ENCODE measurements around the gene HSF4.

HSF4 gene

GRCh38 chr16:67194260-67194659 is 29.7 kb downstream of the HSF4 start:
- no peak overlapping the region for H2BK12ac ChIP-seq (ENCODE audit: low read length in 2 of 2)
- H2AFZ ChIP-seq (ENCODE audit: low read depth, low read length) = no peak overlapping the region
- peak overlapping the region in 1 of 2 experiments; percentile 99 for H3K4me3 ChIP-seq (ENCODE audit: insufficient read depth in 1 of 2, low read depth in 1 of 2, low read length in 2 of 2)
- H3K9ac ChIP-seq (ENCODE audit: low read length) = peak overlapping the region; percentile 98
- H3K4me2 ChIP-seq (ENCODE audit: low read length, poor library complexity, severe bottlenecking) = no peak overlapping the region
- H3K4ac ChIP-seq (ENCODE audit: low read depth in 1 of 2, low read length in 2 of 2) = no peak overlapping the region
- peaks cover 56 to 59% of the 10 kb centered on the region in 2 experiments for H3K36me3 ChIP-seq (ENCODE audit: control insufficient read depth in 1 of 2, insufficient read depth in 2 of 2, low read depth in 1 of 2, low read length in 2 of 2)
- no peak overlapping the region for H2BK120ac ChIP-seq (ENCODE audit: low read depth, low read length)
- no peak overlapping the region for H4K8ac ChIP-seq (ENCODE audit: low read length)
- H3K4me1 ChIP-seq (ENCODE audit: control insufficient read depth, insufficient read depth, low read depth, low read length) = peaks cover 36% of the 10 kb centered on the region
- no peak overlapping the region for H3K14ac ChIP-seq (ENCODE audit: low read length in 2 of 2)
- H3K23ac ChIP-seq (ENCODE audit: low read length in 2 of 2) = no peak overlapping the region
- no peak overlapping the region for H2BK5ac ChIP-seq (ENCODE audit: low read depth, low read length, poor library complexity, severe bottlenecking)
- H2AK5ac ChIP-seq (ENCODE audit: low read length, severe bottlenecking) = no peak overlapping the region
- DNase-seq = no peak
- H3K27ac ChIP-seq (ENCODE audit: low read length, poor library complexity, severe bottlenecking) = no peak overlapping the region
- H4K91ac ChIP-seq (ENCODE audit: low read length) = no peak overlapping the region
- 100% methylated on average over 4 of the region's 6 CpGs for WGBS
- H3K18ac ChIP-seq (ENCODE audit: low read depth in 1 of 2, low read length in 2 of 2) = no peak overlapping the region
- peaks cover 30% of the 10 kb centered on the region for H3K79me1 ChIP-seq (replicated peaks; ENCODE audit: low read length, poor library complexity, severe bottlenecking)
- no peak overlapping the region for H2BK15ac ChIP-seq (ENCODE audit: low read depth, poor library complexity, severe bottlenecking)
- no peaks in the 10 kb centered on the region for H3K9me3 ChIP-seq (ENCODE audit: control insufficient read depth, low read length)
- no peaks in the 10 kb centered on the region for H3K27me3 ChIP-seq (ENCODE audit: control insufficient read depth in 1 of 2, insufficient read depth in 1 of 2, low read length in 2 of 2)

- 86% methylated on average over 5 of the region's 5 CpGs for WGBS
- Histone ChIP-seq H3K4me2 (ENCODE audit: low read length, poor library complexity, severe bottlenecking) (no peak overlapping the region), H3K23ac (ENCODE audit: low read length in 2 of 2) (no peak overlapping the region), H2BK15ac (ENCODE audit: low read depth, poor library complexity, severe bottlenecking) (no peak overlapping the region), H3K36me3 (ENCODE audit: control insufficient read depth in 1 of 2, insufficient read depth in 2 of 2, low read depth in 1 of 2, low read length in 2 of 2) (peaks cover 56 to 74% of the 10 kb centered on the region in 2 experiments), H3K79me1 (replicated peaks; ENCODE audit: low read length, poor library complexity, severe bottlenecking) (peaks cover 35% of the 10 kb centered on the region), H3K9ac (ENCODE audit: low read length) (no peak overlapping the region), H2AFZ (ENCODE audit: low read depth, low read length) (no peak overlapping the region), H4K91ac (ENCODE audit: low read length) (no peak overlapping the region), H2BK120ac (ENCODE audit: low read depth, low read length) (no peak overlapping the region), H4K8ac (ENCODE audit: low read length) (no peak overlapping the region), H3K27ac (ENCODE audit: low read length, poor library complexity, severe bottlenecking) (no peak overlapping the region), H3K18ac (ENCODE audit: low read depth in 1 of 2, low read length in 2 of 2) (no peak overlapping the region), H3K14ac (ENCODE audit: low read length in 2 of 2) (no peak overlapping the region), H2BK12ac (ENCODE audit: low read length in 2 of 2) (no peak overlapping the region), H3K4me1 (ENCODE audit: control insufficient read depth, insufficient read depth, low read depth, low read length) (peaks cover 31% of the 10 kb centered on the region), H2BK5ac (ENCODE audit: low read depth, low read length, poor library complexity, severe bottlenecking) (no peak overlapping the region), H3K9me3 (ENCODE audit: control insufficient read depth, low read length) (no peaks in the 10 kb centered on the region), H3K4me3 (ENCODE audit: insufficient read depth in 1 of 2, low read depth in 1 of 2, low read length in 2 of 2) (no peak overlapping the region), H3K4ac (ENCODE audit: low read depth in 1 of 2, low read length in 2 of 2) (no peak overlapping the region), H3K27me3 (ENCODE audit: control insufficient read depth in 1 of 2, insufficient read depth in 1 of 2, low read length in 2 of 2) (no peaks in the 10 kb centered on the region), H2AK5ac (ENCODE audit: low read length, severe bottlenecking) (no peak overlapping the region)
- DNase-seq = no peak
Measured at GRCh38 chr16:67195676-67196075, 31.1 kb downstream of the HSF4 start.

- Histone ChIP-seq H2BK15ac (ENCODE audit: low read depth, poor library complexity, severe bottlenecking) (no peak overlapping the region), H2BK120ac (ENCODE audit: low read depth, low read length) (no peak overlapping the region), H3K79me1 (replicated peaks; ENCODE audit: low read length, poor library complexity, severe bottlenecking) (peaks cover 37% of the 10 kb centered on the region), H3K4me1 (ENCODE audit: control insufficient read depth, insufficient read depth, low read depth, low read length) (peaks cover 28% of the 10 kb centered on the region), H3K4ac (ENCODE audit: low read depth in 1 of 2, low read length in 2 of 2) (no peak overlapping the region), H2BK12ac (ENCODE audit: low read length in 2 of 2) (no peak overlapping the region), H3K36me3 (ENCODE audit: control insufficient read depth in 1 of 2, insufficient read depth in 2 of 2, low read depth in 1 of 2, low read length in 2 of 2) (peaks cover 59 to 84% of the 10 kb centered on the region in 2 experiments), H3K18ac (ENCODE audit: low read depth in 1 of 2, low read length in 2 of 2) (no peak overlapping the region), H3K27ac (ENCODE audit: low read length, poor library complexity, severe bottlenecking) (no peak overlapping the region), H2BK5ac (ENCODE audit: low read depth, low read length, poor library complexity, severe bottlenecking) (no peak overlapping the region), H2AFZ (ENCODE audit: low read depth, low read length) (no peak overlapping the region), H3K4me2 (ENCODE audit: low read length, poor library complexity, severe bottlenecking) (no peak overlapping the region), H3K9ac (ENCODE audit: low read length) (no peak overlapping the region), H4K91ac (ENCODE audit: low read length) (no peak overlapping the region), H3K9me3 (ENCODE audit: control insufficient read depth, low read length) (no peaks in the 10 kb centered on the region), H2AK5ac (ENCODE audit: low read length, severe bottlenecking) (no peak overlapping the region), H3K27me3 (ENCODE audit: control insufficient read depth in 1 of 2, insufficient read depth in 1 of 2, low read length in 2 of 2) (no peaks in the 10 kb centered on the region), H4K8ac (ENCODE audit: low read length) (no peak overlapping the region), H3K23ac (ENCODE audit: low read length in 2 of 2) (no peak overlapping the region), H3K14ac (ENCODE audit: low read length in 2 of 2) (no peak overlapping the region), H3K4me3 (ENCODE audit: insufficient read depth in 1 of 2, low read depth in 1 of 2, low read length in 2 of 2) (no peak overlapping the region)
- 100% methylated on average over 1 of the region's 1 CpG for WGBS
- DNase-seq = no peak
Measured at GRCh38 chr16:67196881-67197280, 32.3 kb downstream of the HSF4 start.

- H3K23ac ChIP-seq (ENCODE audit: low read length in 2 of 2) = no peak overlapping the region
- H2BK12ac ChIP-seq (ENCODE audit: low read length in 2 of 2) = no peak overlapping the region
- H2AFZ ChIP-seq (ENCODE audit: low read depth, low read length) = no peak overlapping the region
- H3K9ac ChIP-seq (ENCODE audit: low read length) = peak overlapping the region; percentile 25
- H3K4ac ChIP-seq (ENCODE audit: low read depth in 1 of 2, low read length in 2 of 2) = no peak overlapping the region
- H3K9me3 ChIP-seq (ENCODE audit: control insufficient read depth, low read length) = no peaks in the 10 kb centered on the region
- H2BK120ac ChIP-seq (ENCODE audit: low read depth, low read length) = no peak overlapping the region
- no peak overlapping the region for H3K4me3 ChIP-seq (ENCODE audit: insufficient read depth in 1 of 2, low read depth in 1 of 2, low read length in 2 of 2)
- WGBS = 91% methylated on average over 6 of the region's 6 CpGs
- no peak overlapping the region for H4K8ac ChIP-seq (ENCODE audit: low read length)
- DNase-seq = no peak
- H2AK5ac ChIP-seq (ENCODE audit: low read length, severe bottlenecking) = no peak overlapping the region
- H3K14ac ChIP-seq (ENCODE audit: low read length in 2 of 2) = no peak overlapping the region
- H2BK15ac ChIP-seq (ENCODE audit: low read depth, poor library complexity, severe bottlenecking) = no peak overlapping the region
- no peak overlapping the region for H4K91ac ChIP-seq (ENCODE audit: low read length)
- H2BK5ac ChIP-seq (ENCODE audit: low read depth, low read length, poor library complexity, severe bottlenecking) = no peak overlapping the region
- peaks cover 37% of the 10 kb centered on the region for H3K79me1 ChIP-seq (replicated peaks; ENCODE audit: low read length, poor library complexity, severe bottlenecking)
- H3K36me3 ChIP-seq (ENCODE audit: control insufficient read depth in 1 of 2, insufficient read depth in 2 of 2, low read depth in 1 of 2, low read length in 2 of 2) = peaks cover 59 to 92% of the 10 kb centered on the region in 2 experiments
- no peak overlapping the region for H3K4me2 ChIP-seq (ENCODE audit: low read length, poor library complexity, severe bottlenecking)
- peaks cover 28% of the 10 kb centered on the region for H3K4me1 ChIP-seq (ENCODE audit: control insufficient read depth, insufficient read depth, low read depth, low read length)
- no peak overlapping the region for H3K18ac ChIP-seq (ENCODE audit: low read depth in 1 of 2, low read length in 2 of 2)
- no peak overlapping the region for H3K27ac ChIP-seq (ENCODE audit: low read length, poor library complexity, severe bottlenecking)
- no peaks in the 10 kb centered on the region for H3K27me3 ChIP-seq (ENCODE audit: control insufficient read depth in 1 of 2, insufficient read depth in 1 of 2, low read length in 2 of 2)
Measured at GRCh38 chr16:67197704-67198103, 33.2 kb downstream of the HSF4 start.

Measured in mesenchymal stem cell (in vitro differentiated cells and primary cell).